OCI-LY7 (cell line): ENCODE data around the gene POLD3.

ENCODE experiments used
- CTCF ChIP-seq: fragments of 200-600 bp; sonication (generic); conservative IDR thresholded peaks from 2 replicates; pipeline ENCODE4 v1.5.1; 2014; ENCODE audit warnings: mild to moderate bottlenecking, antibody characterized with exemption, low read length, moderate library complexity, mixed read lengths
- EZH2phosphoT487 ChIP-seq: fragments of 200-600 bp; sonication (generic); IDR thresholded peaks from 2 replicates; pipeline ENCODE4 v1.6.1; 2018; ENCODE audit warnings: low read depth, borderline replicate concordance, mild to moderate bottlenecking, mixed run types, antibody characterized with exemption, low read length, moderate library complexity, mixed read lengths

GRCh38 chr11:74566146-74566960 is 26.0 kb upstream of the POLD3 start:
- TF ChIP-seq CTCF (no peak), EZH2phosphoT487 (no peak)
